ENCODE results near the gene GALP.
A peak's percentile ranks its signal among the peaks of the same experiment; 100 is the strongest.
"Not testable (repeated sequence)": the region's sequence is repeated elsewhere in the genome, so short reads cannot be mapped to it uniquely, and the experiment has no call there.

GALP gene

DNA sequence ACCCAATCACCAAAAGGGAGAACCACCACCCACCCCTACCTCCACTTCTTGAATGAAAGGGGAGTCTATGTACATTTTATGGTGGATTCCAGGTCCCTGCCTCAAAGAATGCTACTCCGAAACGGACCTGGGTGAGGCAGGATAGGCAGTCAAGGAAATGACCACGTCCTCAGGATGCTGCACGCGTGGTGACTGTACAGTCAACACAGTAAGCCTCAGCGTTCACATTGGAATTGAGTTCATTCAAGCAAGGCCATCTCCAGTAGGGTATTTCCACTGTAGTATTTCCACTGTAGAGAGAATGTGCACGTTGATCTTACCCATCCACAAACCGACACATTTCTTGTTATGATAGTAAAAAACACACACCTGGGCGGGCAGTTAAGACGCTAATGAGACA is 43.2 kb downstream of the GALP start:
- no peak overlapping the region for H3K4me3 ChIP-seq (ENCODE audit: control insufficient read depth, low read depth, low read length)
- DNase-seq (ENCODE audit: low read depth), result no peak
- no peak for TF ChIP-seq CTCF (IDR thresholded peaks at IDR 0.05; ENCODE audit: control insufficient read depth, insufficient read depth, low read depth, low read length, missing control alignments)

DNA sequence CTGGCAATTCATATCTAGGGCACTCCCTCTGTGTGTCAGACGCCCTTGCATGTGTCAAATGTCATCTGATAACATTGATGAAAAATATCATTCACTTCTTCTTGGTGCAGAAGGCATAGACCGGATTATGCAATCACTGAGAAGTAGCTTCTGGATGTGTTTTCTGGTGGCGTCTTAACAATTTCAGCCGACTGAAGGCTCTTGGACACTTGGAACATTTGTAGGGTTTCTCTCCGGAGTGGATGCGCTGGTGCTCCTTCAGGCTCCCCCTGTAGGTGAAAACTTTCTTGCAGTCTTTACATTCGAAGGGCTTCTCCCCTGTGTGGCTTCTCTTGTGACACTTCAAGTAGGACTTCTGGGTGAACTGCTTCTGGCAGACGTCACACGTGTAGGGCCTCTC is 45.6 kb downstream of the GALP start:
- not testable (repeated sequence) for H3K4me3 ChIP-seq (ENCODE audit: control insufficient read depth, low read depth, low read length); DNase-seq (ENCODE audit: low read depth)
- peak; percentile 31 for TF ChIP-seq CTCF (IDR thresholded peaks at IDR 0.05; ENCODE audit: control insufficient read depth, insufficient read depth, low read depth, low read length, missing control alignments)

DNA sequence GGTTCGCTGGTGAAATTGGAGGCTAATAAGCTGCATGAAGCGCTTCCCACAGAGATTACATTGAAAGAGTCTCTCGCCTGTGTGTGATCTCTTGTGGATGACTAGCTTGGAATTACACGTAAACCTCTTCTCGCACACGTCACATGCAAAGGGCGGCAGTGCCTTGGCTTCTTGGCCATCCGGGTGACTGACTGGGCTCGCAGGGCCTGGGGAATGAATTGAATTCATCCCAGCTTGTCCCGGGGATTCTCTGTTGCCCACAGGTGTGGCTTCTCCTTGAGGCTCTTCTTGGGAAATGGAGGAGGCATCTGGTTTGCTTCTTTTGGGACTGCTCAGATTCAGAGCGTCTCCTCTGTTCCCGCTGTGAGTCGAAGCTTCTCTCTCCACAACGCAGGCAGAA is 46.0 kb downstream of the GALP start:
- DNase-seq (ENCODE audit: low read depth), result no peak
- TF ChIP-seq CTCF (IDR thresholded peaks at IDR 0.05; ENCODE audit: control insufficient read depth, insufficient read depth, low read depth, low read length, missing control alignments), result no peak
- H3K4me3 ChIP-seq (ENCODE audit: control insufficient read depth, low read depth, low read length), result no peak overlapping the region

DNA sequence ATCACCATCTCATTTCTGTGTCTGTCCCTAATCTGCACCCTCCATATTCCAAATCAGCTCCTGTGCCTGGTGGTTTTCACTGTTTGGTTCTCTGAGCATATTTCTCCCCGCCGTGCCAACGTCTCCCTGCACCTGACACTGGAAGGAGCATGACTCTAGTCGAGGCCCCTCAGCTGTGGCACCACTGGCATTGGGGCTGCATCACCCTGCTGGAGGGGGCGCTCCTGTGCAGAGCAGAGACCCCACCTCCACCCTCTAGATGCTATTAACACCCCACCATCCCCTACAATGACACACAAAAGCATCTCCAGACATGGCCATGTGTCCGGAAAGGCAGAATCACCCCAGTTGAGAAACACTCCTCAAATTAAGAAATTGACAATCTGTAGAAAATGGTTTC is 47.1 kb downstream of the GALP start:
- TF ChIP-seq CTCF (IDR thresholded peaks at IDR 0.05; ENCODE audit: control insufficient read depth, insufficient read depth, low read depth, low read length, missing control alignments), result no peak

DNA sequence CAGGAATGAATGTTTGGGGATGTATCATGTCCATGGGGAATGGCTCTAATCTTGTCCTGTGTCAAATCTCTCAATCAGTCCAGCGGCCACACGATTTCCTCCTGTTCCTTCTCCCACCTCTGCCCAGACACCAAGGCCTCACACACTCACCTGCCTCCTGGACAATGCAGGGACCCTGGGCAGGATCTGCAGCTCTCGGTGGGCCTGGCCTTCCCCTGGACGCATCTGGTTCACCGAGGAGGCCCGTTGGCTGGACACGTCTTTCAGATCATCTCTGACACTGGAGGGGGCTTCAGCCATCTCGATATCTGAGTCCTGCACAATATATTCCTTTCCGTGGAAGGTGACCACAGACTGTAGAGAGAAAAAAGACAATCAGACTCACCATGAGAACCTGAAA is 47.7 kb downstream of the GALP start:
- TF ChIP-seq CTCF (IDR thresholded peaks at IDR 0.05; ENCODE audit: control insufficient read depth, insufficient read depth, low read depth, low read length, missing control alignments), result no peak
- DNase-seq (ENCODE audit: low read depth), result no peak
- H3K4me3 ChIP-seq (ENCODE audit: control insufficient read depth, low read depth, low read length), result no peak overlapping the region

More for the DNA sequence above, 47.1 kb downstream of the GALP start:
- no peak for DNase-seq (ENCODE audit: low read depth)
- H3K4me3 ChIP-seq (ENCODE audit: control insufficient read depth, low read depth, low read length), result no peak overlapping the region
